ENCODE measurements around the gene UGDH. TPM values are rescaled to one million over a fixed set of nuclear protein-coding genes. Genes with fewer than 3 reads are reported as not detected.
A peak's percentile ranks its signal among the peaks of the same experiment; 100 is the strongest.

Gene UGDH
- total and polyA plus RNA-seq, 2 donors (not counting 3 experiments of a cell fraction or from before 2014, with no cell fraction given) = 41.3 to 62.1 TPM

DNA sequence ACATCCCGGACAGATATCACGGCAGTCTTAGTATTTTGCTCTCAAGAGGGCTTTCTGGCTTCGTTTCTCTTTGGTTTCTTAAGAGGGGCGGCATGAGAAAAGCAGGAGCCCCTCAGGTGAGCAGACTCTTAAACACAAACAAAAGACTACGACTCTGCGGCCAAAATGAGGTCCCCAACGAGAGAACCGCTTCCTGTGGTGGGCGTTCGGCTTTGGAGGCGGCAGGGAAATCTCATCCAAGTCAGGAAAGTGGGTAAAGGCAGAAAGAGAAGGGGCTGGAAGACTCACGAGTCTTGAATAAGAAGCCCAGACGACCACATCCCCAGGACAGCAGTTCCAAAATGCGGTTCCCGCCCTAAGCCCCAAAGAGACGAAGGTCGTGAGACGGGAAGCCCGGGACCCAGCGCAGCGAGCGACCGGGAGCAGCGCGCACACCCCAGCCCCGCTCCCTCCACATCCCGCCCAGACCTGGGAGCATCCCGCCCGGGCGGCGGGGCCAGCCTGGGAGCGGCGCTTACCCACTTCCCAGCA, 409 bp downstream of the UGDH start:
- H3K4me1 ChIP-seq (ENCODE audit: control insufficient read depth, extremely low read depth, insufficient read depth, low read length) = peaks cover 16% of the 10 kb centered on the region
- no peaks in the 10 kb centered on the region for H3K27me3 ChIP-seq (ENCODE audit: control insufficient read depth in 2 of 2, insufficient read depth in 2 of 2, low read length in 2 of 2)
- POLR2A ChIA-PET = interaction anchor here (0.5 to 3.7 kb wide), 8 partner anchors 15 to 790 kb away, joined by 3 to 42 read pairs (median 4); partner anchors contain the start of genes LIAS, RPL9, SMIM14 and UBE2K
- H3K4me3 ChIP-seq (replicated peaks in 1 of 3; ENCODE audit: insufficient read depth in 1 of 3, low read depth in 1 of 3, low read length in 3 of 3) = peak overlapping the region; percentile 50 to 92 (median 60)
- no peak for TF ChIP-seq POLR2AphosphoS5 (IDR thresholded peaks at IDR 0.05; ENCODE audit: insufficient read depth, low read depth, low read length)
- TF ChIP-seq POLR2A (IDR thresholded peaks at IDR 0.05; ENCODE audit: low read depth, low read length) = no peak
- no peak for TF ChIP-seq JUN (IDR thresholded peaks at IDR 0.05; ENCODE audit: borderline replicate concordance, insufficient read depth, insufficient read length, low read depth)
- no peak for TF ChIP-seq FOS (IDR thresholded peaks at IDR 0.05; ENCODE audit: borderline replicate concordance, insufficient read depth, low read length)
- TF ChIP-seq GATA2 (IDR thresholded peaks at IDR 0.05; ENCODE audit: insufficient read depth, insufficient read length, low read depth, low read length) = no peak
- TF ChIP-seq MYC (IDR thresholded peaks at IDR 0.05; ENCODE audit: low read depth, low read length) = no peak
- TF ChIP-seq, protein P1, sequence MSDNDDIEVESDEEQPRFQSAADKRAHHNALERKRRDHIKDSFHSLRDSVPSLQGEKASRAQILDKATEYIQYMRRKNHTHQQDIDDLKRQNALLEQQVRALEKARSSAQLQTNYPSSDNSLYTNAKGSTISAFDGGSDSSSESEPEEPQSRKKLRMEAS (IDR thresholded peaks at IDR 0.05; ENCODE audit: insufficient read depth, insufficient read length) = no peak
- TF ChIP-seq EZH2 (IDR thresholded peaks at IDR 0.05; ENCODE audit: borderline replicate concordance, low read depth, low read length, severe bottlenecking) = no peak
- TF ChIP-seq, protein P2, sequence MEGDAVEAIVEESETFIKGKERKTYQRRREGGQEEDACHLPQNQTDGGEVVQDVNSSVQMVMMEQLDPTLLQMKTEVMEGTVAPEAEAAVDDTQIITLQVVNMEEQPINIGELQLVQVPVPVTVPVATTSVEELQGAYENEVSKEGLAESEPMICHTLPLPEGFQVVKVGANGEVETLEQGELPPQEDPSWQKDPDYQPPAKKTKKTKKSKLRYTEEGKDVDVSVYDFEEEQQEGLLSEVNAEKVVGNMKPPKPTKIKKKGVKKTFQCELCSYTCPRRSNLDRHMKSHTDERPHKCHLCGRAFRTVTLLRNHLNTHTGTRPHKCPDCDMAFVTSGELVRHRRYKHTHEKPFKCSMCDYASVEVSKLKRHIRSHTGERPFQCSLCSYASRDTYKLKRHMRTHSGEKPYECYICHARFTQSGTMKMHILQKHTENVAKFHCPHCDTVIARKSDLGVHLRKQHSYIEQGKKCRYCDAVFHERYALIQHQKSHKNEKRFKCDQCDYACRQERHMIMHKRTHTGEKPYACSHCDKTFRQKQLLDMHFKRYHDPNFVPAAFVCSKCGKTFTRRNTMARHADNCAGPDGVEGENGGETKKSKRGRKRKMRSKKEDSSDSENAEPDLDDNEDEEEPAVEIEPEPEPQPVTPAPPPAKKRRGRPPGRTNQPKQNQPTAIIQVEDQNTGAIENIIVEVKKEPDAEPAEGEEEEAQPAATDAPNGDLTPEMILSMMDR (IDR thresholded peaks at IDR 0.05; ENCODE audit: extremely low read depth in 1 of 2, insufficient read depth in 1 of 2, low read depth in 1 of 2, low read length in 2 of 2) = no peak
- peaks cover 48% of the 10 kb centered on the region for H3K79me2 ChIP-seq (ENCODE audit: control insufficient read depth, insufficient read depth, low read length)
- peak overlapping the region; percentile 90 for H3K27ac ChIP-seq (ENCODE audit: insufficient read depth, low read depth, low read length)
- H4K20me1 ChIP-seq (replicated peaks; ENCODE audit: control insufficient read depth, extremely low read depth, insufficient read depth, low read length) = no peaks in the 10 kb centered on the region
- peak overlapping the region; percentile 64 for H2AFZ ChIP-seq (ENCODE audit: low read depth, low read length)
- BruUV-seq (replicated peaks) = TSS peak; percentile 65
- no peak for FAIRE-seq
- peak overlapping the region; percentile 90 for H3K4me2 ChIP-seq (ENCODE audit: insufficient read depth, low read length)
- intact Hi-C loops (cut with micrococcal nuclease) = loop anchor here (1.0 to 10.0 kb wide), 6 partner anchors 95 to 790 kb away; partner anchors contain the start of genes PDS5A and UBE2K
- CTCF ChIA-PET = interaction anchor here (0.7 to 2.3 kb wide), 9 partner anchors 21 to 171 kb away, joined by 3 to 11 read pairs (median 4); partner anchors contain the start of genes SMIM14 and UBE2K
- dilution Hi-C loops (cut with MboI; ENCODE audit: extremely low pct_ligation_motif_present, low sequenced_read_pairs) = no loop called here
- H3K9me1 ChIP-seq (replicated peaks; ENCODE audit: control insufficient read depth, extremely low read depth, insufficient read depth, low read length) = no peaks in the 10 kb centered on the region
- no peaks in the 10 kb centered on the region for H3K36me3 ChIP-seq (ENCODE audit: control insufficient read depth in 2 of 2, extremely low read depth in 1 of 2, insufficient read depth in 2 of 2, low read length in 2 of 2)
- no peak for DNase-seq (ENCODE audit: low read depth, low spot score)
- H3K9ac ChIP-seq (replicated peaks; ENCODE audit: extremely low read depth, insufficient read depth, low read length) = peak overlapping the region; percentile 73
- no peaks in the 10 kb centered on the region for H3K9me3 ChIP-seq (replicated peaks; ENCODE audit: control insufficient read depth, insufficient read depth, low read length)
